KMS-11 (cell line): ENCODE measurements around the gene KCNA2.

Experiments
- H2AFZ ChIP-seq: fragments of 200-600 bp; sonication (generic); 2 replicates; pipeline ENCODE4 v1.6.1; 2016; ENCODE audit warnings: antibody characterized with exemption, mixed run types, low read depth
- H3K27ac ChIP-seq: fragments of 200-600 bp; sonication (generic); 2 replicates; pipeline ENCODE4 v1.6.1; 2016; ENCODE audit warnings: mild to moderate bottlenecking, mixed run types
- H3K27me3 ChIP-seq: fragments of 200-600 bp; sonication (generic); 2 replicates; pipeline ENCODE4 v1.6.1; 2017; ENCODE audit warnings: mild to moderate bottlenecking, low read depth, mixed run types, moderate library complexity; ENCODE audit not compliant: insufficient read depth
- H3K36me3 ChIP-seq: fragments of 200-600 bp; sonication (generic); 2 replicates; pipeline ENCODE4 v1.6.1; 2017; ENCODE audit warnings: mild to moderate bottlenecking, mixed run types; ENCODE audit not compliant: insufficient read depth
- H3K4me1 ChIP-seq: fragments of 200-600 bp; sonication (generic); 2 replicates; pipeline ENCODE4 v1.6.1; 2016; ENCODE audit warnings: mild to moderate bottlenecking, low read depth, mixed run types; ENCODE audit not compliant: poor library complexity, severe bottlenecking
- H3K4me2 ChIP-seq: fragments of 200-600 bp; sonication (generic); 2 replicates; pipeline ENCODE4 v1.7.0; 2016; ENCODE audit warnings: mild to moderate bottlenecking, mixed run types
- H3K4me3 ChIP-seq: fragments of 200-600 bp; sonication (generic); IDR thresholded peaks from 2 replicates; pipeline ENCODE4 v1.6.1; 2017; ENCODE audit warnings: low read depth, low read length, mixed read lengths; ENCODE audit not compliant: insufficient read depth
- H3K79me2 ChIP-seq: fragments of 200-600 bp; sonication (generic); 2 replicates; pipeline ENCODE4 v1.6.1; 2016; ENCODE audit warnings: low read depth, mixed run types; ENCODE audit not compliant: insufficient read depth
- H3K9ac ChIP-seq: fragments of 200-600 bp; sonication (generic); 2 replicates; pipeline ENCODE4 v1.6.1; 2016; ENCODE audit warnings: mild to moderate bottlenecking, mixed run types
- H4K20me1 ChIP-seq: fragments of 200-600 bp; sonication (generic); 2 replicates; pipeline ENCODE4 v1.6.1; 2016; ENCODE audit warnings: mild to moderate bottlenecking, mixed run types; ENCODE audit not compliant: insufficient read depth
- CTCF ChIP-seq: fragments of 200-600 bp; sonication (generic); conservative IDR thresholded peaks from 2 replicates; pipeline ENCODE4 v1.6.1; 2017; ENCODE audit warnings: low read depth, mild to moderate bottlenecking, antibody characterized with exemption, low read length, moderate library complexity, mixed read lengths

KCNA2 gene

GRCh38 chr1:110631836-110632620, 25.9 kb upstream of the KCNA2 start:
- Histone ChIP-seq H4K20me1 (no peaks in the 10 kb centered on the region), H3K27me3 (no peaks in the 10 kb centered on the region), H3K27ac (peak overlapping the region; percentile 81), H2AFZ (no peak overlapping the region), H3K4me3 (no peak overlapping the region), H3K79me2 (no peaks in the 10 kb centered on the region), H3K4me2 (peak overlapping the region; percentile 73), H3K36me3 (no peaks in the 10 kb centered on the region), H3K9ac (peak overlapping the region; percentile 18; the same call in 1 of the 2 replicates), H3K4me1 (peaks cover 69% of the 10 kb centered on the region)
- TF ChIP-seq CTCF, result no peak

- Histone ChIP-seq H3K4me3 (no peak overlapping the region), H3K4me2 (peak overlapping the region; percentile 73), H3K36me3 (no peaks in the 10 kb centered on the region), H3K4me1 (peaks cover 59% of the 10 kb centered on the region), H3K79me2 (no peaks in the 10 kb centered on the region), H3K9ac (no peak overlapping the region), H3K27me3 (no peaks in the 10 kb centered on the region), H4K20me1 (no peaks in the 10 kb centered on the region), H2AFZ (peak overlapping the region; percentile 39; the same call in 1 of the 2 replicates), H3K27ac (peak overlapping the region; percentile 81)
- TF ChIP-seq CTCF, result peak; percentile 75
Measured at GRCh38 chr1:110630839-110631663, 24.9 kb upstream of the KCNA2 start.

DNA sequence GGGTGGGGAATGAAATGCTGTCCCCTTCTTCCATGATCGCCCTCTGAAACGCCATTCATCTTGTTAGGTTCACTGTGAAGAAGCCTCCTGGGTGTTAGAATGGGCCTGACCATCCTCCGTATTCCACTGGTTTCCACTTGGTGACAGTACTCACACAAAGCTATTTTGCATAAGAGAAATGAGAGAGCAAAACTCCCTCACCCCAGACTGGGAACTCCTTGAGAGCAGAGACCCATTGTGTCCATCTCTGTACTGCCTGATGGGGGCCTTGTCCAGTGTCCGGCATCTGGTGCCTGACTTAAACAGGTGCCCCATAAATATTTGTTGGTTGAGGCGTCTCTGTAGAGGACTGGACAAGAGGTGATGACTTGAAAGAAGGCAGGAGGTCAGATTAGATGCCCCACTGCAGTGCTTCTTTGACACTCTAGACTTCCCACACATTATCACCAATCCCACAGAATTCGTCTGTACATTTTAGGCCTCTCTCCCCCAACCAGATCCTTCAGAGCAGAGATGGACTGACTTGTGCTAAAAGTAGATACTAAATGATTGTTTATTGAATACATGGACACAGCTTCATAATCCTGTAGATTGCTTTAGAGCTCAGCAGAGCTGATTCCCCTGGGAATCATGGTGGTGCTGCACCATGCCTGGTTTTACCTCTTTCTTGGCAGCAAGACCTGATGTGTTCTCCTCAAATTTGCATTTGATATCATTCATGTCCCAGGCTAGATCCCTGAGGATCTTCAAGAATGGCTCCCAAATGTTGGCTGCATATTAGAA, 22.4 kb upstream of the KCNA2 start:
- Histone ChIP-seq H3K27ac (no peak overlapping the region), H3K36me3 (no peaks in the 10 kb centered on the region), H3K4me2 (no peak overlapping the region), H4K20me1 (no peaks in the 10 kb centered on the region), H2AFZ (no peak overlapping the region), H3K4me1 (peaks cover 34% of the 10 kb centered on the region), H3K4me3 (no peak overlapping the region), H3K9ac (no peak overlapping the region), H3K27me3 (no peaks in the 10 kb centered on the region), H3K79me2 (no peaks in the 10 kb centered on the region)
- no peak for TF ChIP-seq CTCF

DNA sequence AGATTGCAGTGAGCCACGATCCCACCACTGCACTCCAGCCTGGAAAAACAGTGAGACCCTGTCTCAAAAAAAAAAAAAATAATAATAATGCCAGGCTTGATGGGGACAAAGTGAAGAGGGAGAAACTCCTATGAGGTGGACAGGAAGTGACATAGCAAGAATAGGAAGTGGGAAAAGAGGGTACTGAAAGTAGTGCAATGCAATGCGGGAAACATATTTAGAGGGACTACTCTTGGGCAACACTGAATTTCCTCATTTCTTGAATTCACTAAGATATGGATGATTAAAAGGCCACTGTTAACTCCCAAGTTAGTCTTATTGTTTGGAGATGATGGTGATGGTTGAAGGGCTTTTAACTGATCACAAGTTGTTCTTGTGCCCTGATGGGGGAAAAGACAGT, 21.6 kb upstream of the KCNA2 start:
- H3K4me2 ChIP-seq, result no peak overlapping the region
- H3K79me2 ChIP-seq, result no peaks in the 10 kb centered on the region
- H3K4me1 ChIP-seq, result peaks cover 26% of the 10 kb centered on the region
- no peak overlapping the region for H2AFZ ChIP-seq
- no peak overlapping the region for H3K27ac ChIP-seq
- no peaks in the 10 kb centered on the region for H4K20me1 ChIP-seq
- H3K9ac ChIP-seq, result no peak overlapping the region
- no peak for TF ChIP-seq CTCF
- H3K36me3 ChIP-seq, result no peaks in the 10 kb centered on the region
- no peaks in the 10 kb centered on the region for H3K27me3 ChIP-seq
- no peak overlapping the region for H3K4me3 ChIP-seq
